RWPE1 (cell line): ENCODE measurements around the gene UPK3A.
"Not testable (repeated sequence)": the region's sequence is repeated elsewhere in the genome, so short reads cannot be mapped to it uniquely, and the experiment has no call there.

Experiments
- CTCF ChIA-PET: fragments of 350-600 bp; sonication (Branson Sonifier 250); formaldehyde crosslinking; extraction: SDS; loops from one replicate; lab custom pipeline; 2021; lab: Yijun Ruan, JAX
- POLR2A ChIA-PET: fragments of 400-600 bp; formaldehyde crosslinking; extraction: SDS; loops from one replicate; lab custom pipeline; 2020; ENCODE audit warnings: antibody characterized with exemption; ENCODE audit not compliant: low non-redundant PET; lab: Yijun Ruan, JAX
- DNase-seq: peaks from one replicate; pipeline ENCODE4 v3.0.0; 2012; ENCODE audit warnings: low spot score
- H3K27ac ChIP-seq: fragments of 450-650 bp; 2 replicates; pipeline ENCODE4 v1.5.1; 2017
- CTCF ChIP-seq: fragments of 450-650 bp; conservative IDR thresholded peaks from 2 replicates; pipeline ENCODE4 v1.5.1; 2017; ENCODE audit warnings: low read depth, mild to moderate bottlenecking

UPK3A gene

GRCh38 chr22:45272498-45272897 lies 12.3 kb upstream of the UPK3A start:
- H3K27ac ChIP-seq, result no peak overlapping the region
- TF ChIP-seq CTCF, result no peak
- ChIA-PET POLR2A (no interaction called here), CTCF (no interaction called here)
- no peak for DNase-seq

GRCh38 chr22:45273452-45274075 lies 11.2 kb upstream of the UPK3A start:
- DNase-seq, result no peak
- no peak for TF ChIP-seq CTCF
- ChIA-PET POLR2A (no interaction called here), CTCF (no interaction called here)
- H3K27ac ChIP-seq, result no peak overlapping the region

GRCh38 chr22:45276507-45277105 lies 8.1 kb upstream of the UPK3A start:
- no peak for TF ChIP-seq CTCF
- CTCF ChIA-PET, result interaction anchor here (0.6 to 0.7 kb wide), 3 partner anchors 102 to 757 kb away, joined by 3 to 4 read pairs (median 3); no protein-coding TSS in a partner anchor
- DNase-seq, result no peak

GRCh38 chr22:45277720-45278119 lies 7.0 kb upstream of the UPK3A start:
- DNase-seq, POLR2A ChIA-PET, H3K27ac ChIP-seq, CTCF ChIA-PET: not testable (repeated sequence)

More at GRCh38 chr22:45276507-45277105, 8.1 kb upstream of the UPK3A start:
- H3K27ac ChIP-seq, result no peak overlapping the region
- POLR2A ChIA-PET, result no interaction called here

GRCh38 chr22:45278125-45278524 lies 6.6 kb upstream of the UPK3A start:
- H3K27ac ChIP-seq, result no peak overlapping the region
- ChIA-PET CTCF (no interaction called here), POLR2A (no interaction called here)
- DNase-seq, result no peak
- no peak for TF ChIP-seq CTCF

GRCh38 chr22:45280587-45280980 lies 4.2 kb upstream of the UPK3A start:
- no peak for TF ChIP-seq CTCF
- H3K27ac ChIP-seq, result no peak overlapping the region
- ChIA-PET POLR2A (no interaction called here), CTCF (no interaction called here)
- no peak for DNase-seq

GRCh38 chr22:45281010-45281409 lies 3.7 kb upstream of the UPK3A start:
- POLR2A ChIA-PET, result no interaction called here

More at GRCh38 chr22:45281010-45281409, 3.7 kb upstream of the UPK3A start:
- no peak overlapping the region for H3K27ac ChIP-seq
- CTCF ChIA-PET, result no interaction called here
- TF ChIP-seq CTCF, result no peak
- no peak for DNase-seq
